ENCODE data around the gene MLN. TPM values are rescaled to one million over a fixed set of nuclear protein-coding genes. Genes with fewer than 3 reads are reported as not detected.

Gene MLN
- total and polyA plus RNA-seq, 2 donors (not counting 3 experiments of a cell fraction or from before 2014, with no cell fraction given) = not detected

- H3K27ac ChIP-seq (ENCODE audit: insufficient read depth, low read depth, low read length) = no peak overlapping the region
- DNase-seq (ENCODE audit: low read depth, low spot score) (no peak), FAIRE-seq (no peak)
- CTCF ChIA-PET = interaction anchor here (9.0 kb wide), 1 partner anchor 262 kb away, joined by 286 read pairs; no protein-coding TSS in a partner anchor
- dilution Hi-C loops (cut with MboI; ENCODE audit: extremely low pct_ligation_motif_present, low sequenced_read_pairs) (no loop called here), intact Hi-C loops (cut with micrococcal nuclease) (no loop called here)
- H3K36me3 ChIP-seq (ENCODE audit: control insufficient read depth in 2 of 2, extremely low read depth in 1 of 2, insufficient read depth in 2 of 2, low read length in 2 of 2) = no peaks in the 10 kb centered on the region
- H3K9me1 ChIP-seq (replicated peaks; ENCODE audit: control insufficient read depth, extremely low read depth, insufficient read depth, low read length) = no peaks in the 10 kb centered on the region
- BruUV-seq (replicated peaks) = no TSS peak
- H3K4me3 ChIP-seq (replicated peaks in 1 of 3; ENCODE audit: insufficient read depth in 1 of 3, low read depth in 1 of 3, low read length in 3 of 3) = no peak overlapping the region
- H2AFZ ChIP-seq (ENCODE audit: low read depth, low read length) = no peak overlapping the region
- no peaks in the 10 kb centered on the region for H3K9me3 ChIP-seq (replicated peaks; ENCODE audit: control insufficient read depth, insufficient read depth, low read length)
- H3K4me2 ChIP-seq (ENCODE audit: insufficient read depth, low read length) = no peak overlapping the region
- TF ChIP-seq, protein P1, sequence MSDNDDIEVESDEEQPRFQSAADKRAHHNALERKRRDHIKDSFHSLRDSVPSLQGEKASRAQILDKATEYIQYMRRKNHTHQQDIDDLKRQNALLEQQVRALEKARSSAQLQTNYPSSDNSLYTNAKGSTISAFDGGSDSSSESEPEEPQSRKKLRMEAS (IDR thresholded peaks at IDR 0.05; ENCODE audit: insufficient read depth, insufficient read length) = no peak
- no peaks in the 10 kb centered on the region for H3K79me2 ChIP-seq (ENCODE audit: control insufficient read depth, insufficient read depth, low read length)
- no peaks in the 10 kb centered on the region for H4K20me1 ChIP-seq (replicated peaks; ENCODE audit: control insufficient read depth, extremely low read depth, insufficient read depth, low read length)
- POLR2A ChIA-PET = no interaction called here
- no peak overlapping the region for H3K9ac ChIP-seq (replicated peaks; ENCODE audit: extremely low read depth, insufficient read depth, low read length)
- no peaks in the 10 kb centered on the region for H3K27me3 ChIP-seq (ENCODE audit: control insufficient read depth in 2 of 2, insufficient read depth in 2 of 2, low read length in 2 of 2)
- peaks cover 11% of the 10 kb centered on the region for H3K4me1 ChIP-seq (ENCODE audit: control insufficient read depth, extremely low read depth, insufficient read depth, low read length)
Measured at GRCh38 chr6:33765368-33765767, 38.4 kb downstream of the MLN start.

DNA sequence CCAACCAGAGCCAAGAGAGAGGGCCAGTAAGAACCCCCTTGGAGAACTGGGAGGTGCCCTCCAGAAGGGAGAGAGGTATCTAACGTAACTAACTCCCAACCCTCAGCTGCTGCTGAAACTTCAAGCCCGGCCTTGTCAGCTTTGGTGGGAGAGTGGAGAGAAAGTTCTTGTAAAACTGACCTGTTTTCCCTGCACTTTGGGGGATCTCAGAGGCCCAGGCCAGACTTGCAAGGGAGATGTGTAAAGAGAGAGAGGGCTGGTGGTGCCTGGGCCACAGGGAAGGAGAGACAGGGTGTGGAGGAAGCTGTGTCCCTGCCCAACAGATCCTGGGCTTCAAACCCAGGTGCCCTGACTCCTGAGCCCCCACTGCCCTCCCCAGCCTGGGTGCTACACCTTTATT lies 39.8 kb downstream of the MLN start:
- H3K4me2 ChIP-seq (ENCODE audit: insufficient read depth, low read length) = no peak overlapping the region
- dilution Hi-C loops (cut with MboI; ENCODE audit: extremely low pct_ligation_motif_present, low sequenced_read_pairs) (no loop called here), intact Hi-C loops (cut with micrococcal nuclease) (no loop called here)
- H3K4me1 ChIP-seq (ENCODE audit: control insufficient read depth, extremely low read depth, insufficient read depth, low read length) = peaks cover 4% of the 10 kb centered on the region
- H4K20me1 ChIP-seq (replicated peaks; ENCODE audit: control insufficient read depth, extremely low read depth, insufficient read depth, low read length) = no peaks in the 10 kb centered on the region
- H3K79me2 ChIP-seq (ENCODE audit: control insufficient read depth, insufficient read depth, low read length) = no peaks in the 10 kb centered on the region
- BruUV-seq (replicated peaks) = no TSS peak
- CTCF ChIA-PET = interaction anchor here (1.1 to 1.2 kb wide), 2 partner anchors 19 to 28 kb away, joined by 3 to 4 read pairs; no protein-coding TSS in a partner anchor
- DNase-seq (ENCODE audit: low read depth, low spot score) (no peak), FAIRE-seq (no peak)
- TF ChIP-seq POLR2AphosphoS5 (IDR thresholded peaks at IDR 0.05; ENCODE audit: insufficient read depth, low read depth, low read length) (no peak), JUN (IDR thresholded peaks at IDR 0.05; ENCODE audit: borderline replicate concordance, insufficient read depth, insufficient read length, low read depth) (no peak)
- H3K9ac ChIP-seq (replicated peaks; ENCODE audit: extremely low read depth, insufficient read depth, low read length) = no peak overlapping the region
- H3K27me3 ChIP-seq (ENCODE audit: control insufficient read depth in 2 of 2, insufficient read depth in 2 of 2, low read length in 2 of 2) = no peaks in the 10 kb centered on the region
- POLR2A ChIA-PET = no interaction called here
- H3K4me3 ChIP-seq (replicated peaks in 1 of 3; ENCODE audit: insufficient read depth in 1 of 3, low read depth in 1 of 3, low read length in 3 of 3) = no peak overlapping the region
- H2AFZ ChIP-seq (ENCODE audit: low read depth, low read length) = no peak overlapping the region
- no peaks in the 10 kb centered on the region for H3K36me3 ChIP-seq (ENCODE audit: control insufficient read depth in 2 of 2, extremely low read depth in 1 of 2, insufficient read depth in 2 of 2, low read length in 2 of 2)
- no peak overlapping the region for H3K27ac ChIP-seq (ENCODE audit: insufficient read depth, low read depth, low read length)
- no peaks in the 10 kb centered on the region for H3K9me1 ChIP-seq (replicated peaks; ENCODE audit: control insufficient read depth, extremely low read depth, insufficient read depth, low read length)
- H3K9me3 ChIP-seq (replicated peaks; ENCODE audit: control insufficient read depth, insufficient read depth, low read length) = no peaks in the 10 kb centered on the region
